HEK293 (cell line): ENCODE data around the gene YWHAQ.

Experiments used
- CTCF ChIA-PET: fragments of 350-600 bp; formaldehyde crosslinking; extraction: SDS; loops from one replicate; lab custom pipeline; 2021; ENCODE audit warnings: antibody characterized with exemption; lab: Yijun Ruan, JAX
- POLR2A ChIA-PET: fragments of 300-600 bp; formaldehyde crosslinking; extraction: SDS; loops from one replicate; lab custom pipeline; 2020; ENCODE audit warnings: antibody characterized with exemption, inconsistent platforms; lab: Yijun Ruan, JAX
- H3K27ac ChIP-seq: fragments of 200-500 bp; sonication (Bioruptor generic); 2 replicates; pipeline ENCODE4 v1.5.1; 2014; ENCODE audit warnings: low read depth, low read length, control low read depth, inconsistent platforms; ENCODE audit errors: extremely low read depth
- H3K36me3 ChIP-seq, 2 experiments: fragments of 200-500 bp in 1 of 2; sonication (Bioruptor generic) in 1 of 2; 1 replicate in 1 of 2; 2 replicates in 1 of 2; pipeline ENCODE4 v1.5.1; 2014 to 2017; ENCODE audit warnings: inconsistent platforms in 2 of 2, low read length in 2 of 2; ENCODE audit not compliant: control insufficient read depth in 2 of 2, insufficient read depth in 1 of 2
- H3K4me1 ChIP-seq: fragments of 200-500 bp; sonication (Bioruptor generic); 2 replicates; pipeline ENCODE4 v1.5.1; 2014; ENCODE audit warnings: mild to moderate bottlenecking, low read length, inconsistent platforms; ENCODE audit not compliant: control insufficient read depth, insufficient read depth
- H3K4me3 ChIP-seq: 2 replicates; pipeline ENCODE4 v1.5.1; 2011; ENCODE audit warnings: low read depth, mild to moderate bottlenecking, control low read depth, low read length, moderate library complexity
- H3K9me3 ChIP-seq: fragments of 200-500 bp; sonication (Bioruptor generic); 2 replicates; pipeline ENCODE4 v1.5.1; 2014; ENCODE audit warnings: low read depth, low read length, inconsistent platforms; ENCODE audit not compliant: control insufficient read depth, insufficient read depth
- KLF8 ChIP-seq: fragments of 450-650 bp; formaldehyde crosslinking; IDR thresholded peaks from 2 replicates; pipeline ENCODE4 v1.5.1; 2016; ENCODE audit warnings: missing biosample characterization, missing genetic modification characterization
- OSR2 ChIP-seq: fragments of 450-650 bp; formaldehyde crosslinking; IDR thresholded peaks from 2 replicates; pipeline ENCODE4 v1.5.1; 2016; ENCODE audit warnings: missing biosample characterization, missing genetic modification characterization
- SCRT1 ChIP-seq: fragments of 450-650 bp; formaldehyde crosslinking; IDR thresholded peaks from 2 replicates; pipeline ENCODE4 v1.5.1; 2016; ENCODE audit warnings: missing biosample characterization, missing genetic modification characterization, borderline replicate concordance
- TRIM28 ChIP-seq: IDR thresholded peaks from 2 replicates; pipeline ENCODE4 v1.6.1; 2011; ENCODE audit warnings: low read length, control low read depth, borderline replicate concordance
- ZBTB17 ChIP-seq: fragments of 450-650 bp; formaldehyde crosslinking; IDR thresholded peaks from 2 replicates; pipeline ENCODE4 v1.5.1; 2016; ENCODE audit warnings: missing biosample characterization, missing genetic modification characterization
- ZFP37 ChIP-seq: fragments of 450-650 bp; formaldehyde crosslinking; IDR thresholded peaks from 2 replicates; pipeline ENCODE4 v1.5.1; 2016; ENCODE audit warnings: missing biosample characterization, missing genetic modification characterization
- ZNF140 ChIP-seq: fragments of 450-650 bp; formaldehyde crosslinking; IDR thresholded peaks from 2 replicates; pipeline ENCODE4 v1.5.1; 2016; ENCODE audit warnings: missing biosample characterization, missing genetic modification characterization
- ZNF169 ChIP-seq: fragments of 450-650 bp; formaldehyde crosslinking; IDR thresholded peaks from 2 replicates; pipeline ENCODE4 v1.5.1; 2016; ENCODE audit warnings: missing biosample characterization, missing genetic modification characterization
- ZNF280D ChIP-seq: fragments of 450-650 bp; formaldehyde crosslinking; IDR thresholded peaks from 2 replicates; pipeline ENCODE4 v1.5.1; 2016; ENCODE audit warnings: missing biosample characterization, missing genetic modification characterization
- ZNF510 ChIP-seq: fragments of 450-650 bp; formaldehyde crosslinking; IDR thresholded peaks from 2 replicates; pipeline ENCODE4 v1.5.1; 2018; ENCODE audit warnings: mild to moderate bottlenecking, missing genetic modification characterization, missing biosample characterization; ENCODE audit not compliant: insufficient replicate concordance
- ZNF629 ChIP-seq: fragments of 450-650 bp; formaldehyde crosslinking; IDR thresholded peaks from 2 replicates; pipeline ENCODE4 v1.5.1; 2017; ENCODE audit warnings: missing biosample characterization, missing genetic modification characterization
- ZNF639 ChIP-seq: fragments of 450-650 bp; formaldehyde crosslinking; IDR thresholded peaks from 2 replicates; pipeline ENCODE4 v1.5.1; 2016; ENCODE audit warnings: missing biosample characterization, missing genetic modification characterization
- ZNF707 ChIP-seq: fragments of 450-650 bp; formaldehyde crosslinking; IDR thresholded peaks from 2 replicates; pipeline ENCODE4 v1.5.1; 2016; ENCODE audit warnings: missing biosample characterization, missing genetic modification characterization
- TF ChIP-seq, protein P1 (sequence below): fragments of 450-650 bp; formaldehyde crosslinking; IDR thresholded peaks from 2 replicates; pipeline ENCODE4 v1.5.1; 2017; ENCODE audit warnings: missing biosample characterization, missing genetic modification characterization
- TF ChIP-seq, protein P2 (sequence below): fragments of 450-650 bp; formaldehyde crosslinking; IDR thresholded peaks from 2 replicates; pipeline ENCODE4 v1.5.1; 2016; ENCODE audit warnings: missing biosample characterization, missing genetic modification characterization, low read depth

The YWHAQ gene

GRCh38 chr2:9617749-9618148 lies 13.0 kb downstream of the YWHAQ start:
- H3K4me3 ChIP-seq: no peak overlapping the region
- 0 out of 2 replicates have a peak, but pooled peaks have one; percentile 28 for TF ChIP-seq ZBTB17 (tag by site-specific recombination)
- TF ChIP-seq ZNF510 (tag by site-specific recombination): no peak
- TF ChIP-seq, all 188 proteins: peak for 1
- POLR2A ChIA-PET: interaction anchor here (0.7 to 1.2 kb wide), 3 partner anchors 12 to 351 kb away, joined by 4 to 5 read pairs (median 4); partner anchors contain the start of gene YWHAQ
- Histone ChIP-seq H3K36me3 (peaks cover 14 to 30% of the 10 kb centered on the region in 2 experiments; a peak in 2 of 3 replicates), H3K27ac (no peak overlapping the region), H3K9me3 (no peaks in the 10 kb centered on the region), H3K4me1 (peaks cover 25% of the 10 kb centered on the region)
- CTCF ChIA-PET: interaction anchor here (0.7 to 1.7 kb wide), 2 partner anchors 9 to 59 kb away, joined by 3 to 4 read pairs; no protein-coding TSS in a partner anchor

DNA sequence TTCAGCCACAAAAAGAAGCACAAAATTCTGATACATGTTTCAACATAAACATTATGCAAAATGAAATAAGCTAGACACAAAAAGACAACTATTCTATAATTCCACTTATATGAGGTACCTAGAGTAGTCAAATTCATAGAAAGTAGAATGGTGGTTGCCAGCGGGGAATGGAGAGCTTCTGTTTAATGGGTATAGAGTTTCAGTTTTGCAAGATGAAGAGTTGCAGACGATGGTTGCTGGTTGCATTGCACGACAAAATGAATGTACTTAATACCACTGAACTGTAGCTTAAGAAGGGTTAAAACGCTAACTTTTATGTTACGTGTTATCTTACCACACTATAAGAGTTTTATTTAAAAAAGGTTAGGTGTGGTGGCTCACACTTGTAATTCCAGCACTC lies 13.5 kb downstream of the YWHAQ start:
- no peak overlapping the region for H3K4me3 ChIP-seq
- ChIA-PET POLR2A (interaction anchor here (0.7 to 1.2 kb wide), 3 partner anchors 13 to 350 kb away, joined by 4 to 5 read pairs (median 4); partner anchors contain the start of gene YWHAQ), CTCF (interaction anchor here (0.7 to 1.7 kb wide), 2 partner anchors 9 to 59 kb away, joined by 3 to 4 read pairs; no protein-coding TSS in a partner anchor)
- H3K4me1 ChIP-seq: peaks cover 25% of the 10 kb centered on the region
- H3K9me3 ChIP-seq: no peaks in the 10 kb centered on the region
- H3K36me3 ChIP-seq: peaks cover 11 to 30% of the 10 kb centered on the region in 2 experiments; a peak in 2 of 3 replicates
- no peak overlapping the region for H3K27ac ChIP-seq
- TF ChIP-seq OSR2 (tag by site-specific recombination): no peak
- TF ChIP-seq, protein P1, sequence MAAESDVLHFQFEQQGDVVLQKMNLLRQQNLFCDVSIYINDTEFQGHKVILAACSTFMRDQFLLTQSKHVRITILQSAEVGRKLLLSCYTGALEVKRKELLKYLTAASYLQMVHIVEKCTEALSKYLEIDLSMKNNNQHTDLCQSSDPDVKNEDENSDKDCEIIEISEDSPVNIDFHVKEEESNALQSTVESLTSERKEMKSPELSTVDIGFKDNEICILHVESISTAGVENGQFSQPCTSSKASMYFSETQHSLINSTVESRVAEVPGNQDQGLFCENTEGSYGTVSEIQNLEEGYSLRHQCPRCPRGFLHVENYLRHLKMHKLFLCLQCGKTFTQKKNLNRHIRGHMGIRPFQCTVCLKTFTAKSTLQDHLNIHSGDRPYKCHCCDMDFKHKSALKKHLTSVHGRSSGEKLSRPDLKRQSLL: no peak
- no peak for TF ChIP-seq ZNF280D (tag by site-specific recombination)
- TF ChIP-seq KLF8 (tag by site-specific recombination): no peak
- TF ChIP-seq ZNF639: no peak
- TF ChIP-seq SCRT1: no peak
- TF ChIP-seq, all 188 proteins: peak for 0

GRCh38 chr2:9614562-9614961 lies 16.2 kb downstream of the YWHAQ start:
- ChIA-PET POLR2A (interaction anchor here (0.5 to 1.6 kb wide), 3 partner anchors 16 to 33 kb away, joined by 3 to 4 read pairs (median 3); partner anchors contain the start of gene YWHAQ), CTCF (interaction anchor here (0.8 to 1.3 kb wide), 2 partner anchors 59 to 89 kb away, joined by 3 to 4 read pairs; partner anchors contain the start of gene ADAM17)
- no peak overlapping the region for H3K27ac ChIP-seq
- no peaks in the 10 kb centered on the region for H3K9me3 ChIP-seq
- peaks cover 25% of the 10 kb centered on the region for H3K4me1 ChIP-seq
- TF ChIP-seq, protein P2, sequence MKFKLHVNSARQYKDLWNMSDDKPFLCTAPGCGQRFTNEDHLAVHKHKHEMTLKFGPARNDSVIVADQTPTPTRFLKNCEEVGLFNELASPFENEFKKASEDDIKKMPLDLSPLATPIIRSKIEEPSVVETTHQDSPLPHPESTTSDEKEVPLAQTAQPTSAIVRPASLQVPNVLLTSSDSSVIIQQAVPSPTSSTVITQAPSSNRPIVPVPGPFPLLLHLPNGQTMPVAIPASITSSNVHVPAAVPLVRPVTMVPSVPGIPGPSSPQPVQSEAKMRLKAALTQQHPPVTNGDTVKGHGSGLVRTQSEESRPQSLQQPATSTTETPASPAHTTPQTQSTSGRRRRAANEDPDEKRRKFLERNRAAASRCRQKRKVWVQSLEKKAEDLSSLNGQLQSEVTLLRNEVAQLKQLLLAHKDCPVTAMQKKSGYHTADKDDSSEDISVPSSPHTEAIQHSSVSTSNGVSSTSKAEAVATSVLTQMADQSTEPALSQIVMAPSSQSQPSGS (tag by site-specific recombination): peak; percentile 79
- TF ChIP-seq ZNF140 (no peak), ZNF707 (no peak), TRIM28 (no peak), ZNF169 (no peak), ZNF629 (tag by site-specific recombination) (peak; percentile 53; the same call in 1 of the 2 replicates), OSR2 (tag by site-specific recombination) (no peak), ZFP37 (tag by site-specific recombination) (no peak)
- H3K36me3 ChIP-seq: peaks cover 11 to 15% of the 10 kb centered on the region in 2 experiments; a peak in 2 of 3 replicates
- H3K4me3 ChIP-seq: no peak overlapping the region
